Fibroblast of villous mesenchyme (primary cell): ENCODE results near the gene DNAJB2. TPM values are rescaled to one million over a fixed set of nuclear protein-coding genes. Genes with fewer than 3 reads are reported as not detected.

Experiments
- DNase-seq: peaks from one replicate; pipeline ENCODE4 v3.0.0-alpha.2; 2010; ENCODE audit warnings: low read depth
- H3K4me3 ChIP-seq: 2 replicates; pipeline ENCODE4 v1.5.1; 2011; ENCODE audit warnings: low read depth, mild to moderate bottlenecking, low read length
- total RNA-seq: library from RNA; depleted of rRNA; stranded (reverse); fragments of >200 nt; gene quantifications from 2 replicates; pipeline ENCODE4 v1.2.3, GENCODE V29; 2012
- TF ChIP-seq, protein P1 (sequence below): IDR thresholded peaks from 2 replicates; pipeline ENCODE4 v1.5.1; 2012; ENCODE audit warnings: low read depth, mild to moderate bottlenecking, low read length; ENCODE audit not compliant: insufficient read depth

Gene DNAJB2
- total RNA-seq, 1 donor: 33.7 TPM

DNA sequence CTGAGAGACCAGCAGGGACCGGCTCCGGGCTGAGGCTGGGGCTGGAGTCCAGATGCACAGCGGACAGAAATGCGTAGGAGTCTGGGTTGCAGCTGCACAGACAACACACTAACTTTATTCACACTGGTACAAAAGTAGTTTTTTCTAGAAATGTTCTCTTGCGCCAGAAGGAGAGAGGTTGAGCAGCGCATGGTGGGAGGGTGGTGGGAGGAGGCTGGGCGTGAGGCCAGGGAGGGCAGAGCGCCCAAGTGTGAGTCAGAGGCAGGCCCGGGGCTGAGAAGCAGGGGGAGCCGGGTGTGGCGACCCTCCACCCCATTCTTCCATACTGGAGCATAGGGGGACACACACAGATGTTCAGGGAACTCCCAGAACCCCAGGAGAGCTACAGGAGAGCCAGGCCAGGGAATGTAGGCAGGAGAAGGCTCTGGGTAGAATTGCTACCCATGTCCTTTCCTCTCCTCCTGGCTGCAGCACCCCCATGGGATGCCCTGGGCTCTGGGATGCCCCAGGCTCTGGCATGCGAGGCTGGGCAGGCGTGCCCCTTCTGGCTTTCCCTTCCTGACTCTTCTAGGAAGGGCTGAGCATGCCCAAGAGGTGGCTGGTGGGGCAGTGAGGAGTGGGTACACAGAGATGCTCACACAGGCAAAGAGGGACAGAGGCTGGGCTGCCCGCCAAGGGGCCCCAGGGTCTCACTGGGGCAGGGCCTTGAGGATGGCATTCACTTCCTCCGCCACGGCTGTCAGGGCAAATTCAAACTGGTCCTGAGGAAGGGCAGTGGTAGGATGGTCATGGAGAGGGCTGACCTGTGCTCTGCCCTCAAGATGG, 10.6 kb downstream of the DNAJB2 start:
- TF ChIP-seq, protein P1, sequence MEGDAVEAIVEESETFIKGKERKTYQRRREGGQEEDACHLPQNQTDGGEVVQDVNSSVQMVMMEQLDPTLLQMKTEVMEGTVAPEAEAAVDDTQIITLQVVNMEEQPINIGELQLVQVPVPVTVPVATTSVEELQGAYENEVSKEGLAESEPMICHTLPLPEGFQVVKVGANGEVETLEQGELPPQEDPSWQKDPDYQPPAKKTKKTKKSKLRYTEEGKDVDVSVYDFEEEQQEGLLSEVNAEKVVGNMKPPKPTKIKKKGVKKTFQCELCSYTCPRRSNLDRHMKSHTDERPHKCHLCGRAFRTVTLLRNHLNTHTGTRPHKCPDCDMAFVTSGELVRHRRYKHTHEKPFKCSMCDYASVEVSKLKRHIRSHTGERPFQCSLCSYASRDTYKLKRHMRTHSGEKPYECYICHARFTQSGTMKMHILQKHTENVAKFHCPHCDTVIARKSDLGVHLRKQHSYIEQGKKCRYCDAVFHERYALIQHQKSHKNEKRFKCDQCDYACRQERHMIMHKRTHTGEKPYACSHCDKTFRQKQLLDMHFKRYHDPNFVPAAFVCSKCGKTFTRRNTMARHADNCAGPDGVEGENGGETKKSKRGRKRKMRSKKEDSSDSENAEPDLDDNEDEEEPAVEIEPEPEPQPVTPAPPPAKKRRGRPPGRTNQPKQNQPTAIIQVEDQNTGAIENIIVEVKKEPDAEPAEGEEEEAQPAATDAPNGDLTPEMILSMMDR: no peak
- H3K4me3 ChIP-seq: no peak overlapping the region
- DNase-seq: peak; percentile 94

DNA sequence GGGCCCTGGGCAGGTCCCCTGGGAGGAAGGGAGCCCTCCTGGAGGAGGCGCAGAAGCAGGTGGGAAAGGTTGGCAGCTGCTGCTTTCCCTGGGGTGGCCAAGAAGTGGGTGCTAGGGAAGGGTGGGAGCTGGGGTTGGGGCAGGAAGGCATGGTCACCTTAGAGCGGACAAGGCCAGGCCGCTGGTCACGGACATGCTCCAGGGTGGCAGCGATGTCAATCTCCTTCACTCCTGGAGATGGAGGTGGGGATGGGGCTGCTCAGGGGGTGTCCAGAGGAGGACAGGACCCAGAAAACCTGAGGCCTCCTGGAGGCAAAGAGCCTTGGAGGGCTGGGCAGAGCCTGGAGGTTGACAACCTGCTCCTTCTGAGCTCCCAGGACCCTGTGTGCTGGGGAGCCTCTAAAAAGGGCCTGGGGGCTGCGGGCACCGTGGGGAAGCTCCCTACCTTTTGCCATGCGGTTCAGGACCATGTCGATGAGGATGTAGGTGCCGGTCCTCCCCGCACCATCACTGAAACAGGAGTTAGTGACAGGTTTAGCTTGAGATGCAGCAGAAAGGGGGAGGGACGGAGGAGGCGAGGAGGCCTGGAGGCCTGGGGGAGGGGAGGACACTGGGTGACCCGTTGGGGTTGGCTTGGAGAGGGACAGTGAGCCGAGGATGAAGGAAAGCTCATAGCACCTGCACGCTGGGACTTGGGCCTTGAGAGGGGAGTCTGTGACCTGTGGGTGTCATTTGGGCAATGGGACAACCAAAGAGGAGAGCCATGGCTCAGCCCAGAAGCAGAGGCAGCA, 11.4 kb downstream of the DNAJB2 start:
- H3K4me3 ChIP-seq: no peak overlapping the region
- no peak for DNase-seq
- TF ChIP-seq, protein P1: no peak

DNA sequence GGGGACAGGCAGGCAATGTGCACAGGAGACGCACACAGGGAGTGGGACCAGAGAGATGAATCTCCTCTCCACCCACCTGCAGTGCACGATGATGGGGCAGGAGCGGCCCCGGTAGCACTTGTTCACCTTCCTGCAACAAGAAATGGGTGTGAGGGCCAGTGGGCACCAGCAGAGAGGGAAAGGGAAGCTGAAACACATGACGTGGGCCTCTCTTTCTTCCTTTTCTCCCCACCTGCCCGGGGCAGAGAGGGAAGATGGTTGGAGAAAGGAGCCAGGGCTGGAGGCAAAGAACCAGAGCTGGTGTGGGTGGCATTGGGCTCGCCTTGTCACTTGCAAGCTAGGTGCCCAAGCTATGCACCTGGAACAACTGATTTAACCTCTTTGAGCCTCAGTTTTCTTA, 12.2 kb downstream of the DNAJB2 start:
- TF ChIP-seq, protein P1: no peak
- H3K4me3 ChIP-seq: no peak overlapping the region
- DNase-seq: no peak

DNA sequence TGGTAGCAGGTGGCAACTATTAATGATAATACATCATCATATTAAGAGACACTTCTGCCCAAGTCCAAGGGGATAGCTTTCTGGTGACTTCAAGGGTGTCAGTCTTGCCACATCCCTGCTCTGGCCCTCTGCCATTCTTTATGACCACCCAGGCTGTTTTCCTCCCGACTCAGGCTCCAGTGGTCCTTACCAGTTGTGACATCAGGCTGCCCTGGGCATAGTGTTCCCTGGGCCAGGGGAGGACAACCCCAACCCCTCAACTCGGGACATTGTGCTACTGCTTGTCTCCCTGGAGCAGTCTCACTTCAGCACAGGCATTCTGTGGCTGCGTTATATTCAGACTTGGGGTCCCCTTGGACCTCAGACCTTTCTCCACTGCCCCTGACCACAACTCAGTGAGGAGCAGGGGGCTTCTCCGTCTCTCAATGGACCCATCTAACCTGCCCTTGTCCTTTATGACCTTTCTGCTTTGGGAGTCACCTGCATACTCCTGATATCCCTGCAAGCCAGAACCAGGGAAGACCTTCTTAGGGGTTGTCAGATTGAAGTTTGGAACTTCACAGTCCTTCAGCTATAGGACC, 12.8 kb downstream of the DNAJB2 start:
- no peak overlapping the region for H3K4me3 ChIP-seq
- TF ChIP-seq, protein P1: no peak
- no peak for DNase-seq

DNA sequence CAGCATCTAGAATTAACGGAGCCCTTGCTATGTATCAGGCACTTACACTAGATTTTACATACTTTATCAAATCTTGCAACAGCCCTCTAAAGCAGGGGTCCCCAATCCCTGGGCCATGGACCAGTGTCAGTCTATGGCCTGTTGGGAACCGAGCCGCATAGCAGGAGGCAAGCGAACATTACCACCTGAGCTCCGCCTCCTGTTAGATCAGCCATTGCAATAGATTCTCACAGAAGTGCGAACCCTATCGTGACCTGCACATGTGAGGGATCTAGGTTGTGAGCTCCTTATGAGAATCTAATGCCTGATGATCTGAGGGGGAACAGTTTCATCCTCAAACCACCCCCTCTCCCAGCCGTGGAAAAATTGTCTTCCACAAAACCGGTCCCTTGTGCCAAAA, 13.4 kb downstream of the DNAJB2 start:
- no peak overlapping the region for H3K4me3 ChIP-seq
- TF ChIP-seq, protein P1: no peak
- DNase-seq: no peak

DNA sequence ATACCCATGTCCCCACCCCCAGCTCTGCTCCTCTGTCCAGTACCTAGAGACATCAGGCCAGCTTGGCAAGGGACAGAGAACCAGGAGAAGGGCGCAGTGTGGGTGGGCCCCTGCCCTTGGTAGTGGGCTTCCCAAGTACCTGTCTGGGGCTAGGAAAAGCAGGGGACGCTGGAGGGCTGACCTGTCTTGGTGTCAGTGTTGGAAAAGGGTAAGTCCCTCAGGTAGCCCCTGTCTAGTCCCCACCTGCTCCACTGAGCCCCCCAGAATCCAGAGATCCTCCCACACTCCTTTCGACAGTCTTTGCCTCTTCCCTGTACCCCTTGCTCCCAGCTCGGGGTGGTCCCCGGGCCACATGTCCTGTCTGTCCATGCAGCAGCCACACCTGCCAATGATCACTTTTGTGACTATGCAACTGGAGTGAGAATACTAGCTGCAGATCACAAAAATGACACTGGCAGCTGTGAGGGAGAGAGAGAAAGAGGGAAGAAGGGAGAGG, 14.6 kb downstream of the DNAJB2 start:
- DNase-seq: no peak
- TF ChIP-seq, protein P1: no peak
- H3K4me3 ChIP-seq: no peak overlapping the region
